Measurements from ENCODE around the gene FRMD5. TPM values are rescaled to one million over a fixed set of nuclear protein-coding genes. Genes with fewer than 3 reads are reported as not detected.
"Not testable (repeated sequence)": the region's sequence is repeated elsewhere in the genome, so short reads cannot be mapped to it uniquely, and the experiment has no call there.

Gene FRMD5
- total RNA-seq, 1 donor from 2014 or later, result 0.49 TPM

- no peak for DNase-seq (ENCODE audit: extremely low spot score in 2 of 2)
- no peaks in the 10 kb centered on the region for H3K27me3 ChIP-seq
- no peaks in the 10 kb centered on the region for H3K36me3 ChIP-seq
- TF ChIP-seq, protein P1, sequence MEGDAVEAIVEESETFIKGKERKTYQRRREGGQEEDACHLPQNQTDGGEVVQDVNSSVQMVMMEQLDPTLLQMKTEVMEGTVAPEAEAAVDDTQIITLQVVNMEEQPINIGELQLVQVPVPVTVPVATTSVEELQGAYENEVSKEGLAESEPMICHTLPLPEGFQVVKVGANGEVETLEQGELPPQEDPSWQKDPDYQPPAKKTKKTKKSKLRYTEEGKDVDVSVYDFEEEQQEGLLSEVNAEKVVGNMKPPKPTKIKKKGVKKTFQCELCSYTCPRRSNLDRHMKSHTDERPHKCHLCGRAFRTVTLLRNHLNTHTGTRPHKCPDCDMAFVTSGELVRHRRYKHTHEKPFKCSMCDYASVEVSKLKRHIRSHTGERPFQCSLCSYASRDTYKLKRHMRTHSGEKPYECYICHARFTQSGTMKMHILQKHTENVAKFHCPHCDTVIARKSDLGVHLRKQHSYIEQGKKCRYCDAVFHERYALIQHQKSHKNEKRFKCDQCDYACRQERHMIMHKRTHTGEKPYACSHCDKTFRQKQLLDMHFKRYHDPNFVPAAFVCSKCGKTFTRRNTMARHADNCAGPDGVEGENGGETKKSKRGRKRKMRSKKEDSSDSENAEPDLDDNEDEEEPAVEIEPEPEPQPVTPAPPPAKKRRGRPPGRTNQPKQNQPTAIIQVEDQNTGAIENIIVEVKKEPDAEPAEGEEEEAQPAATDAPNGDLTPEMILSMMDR (IDR thresholded peaks at IDR 0.05), result no peak
- TF ChIP-seq POLR2AphosphoS5 (IDR thresholded peaks at IDR 0.05; ENCODE audit: insufficient read depth in 1 of 2, low read depth in 1 of 2), result no peak
- no peak for TF ChIP-seq POLR2A (IDR thresholded peaks at IDR 0.05)
- H3K9me3 ChIP-seq, result no peaks in the 10 kb centered on the region
- no peak overlapping the region for H3K4me3 ChIP-seq
- no peak overlapping the region for H3K27ac ChIP-seq
- intact Hi-C loops (cut with DNase I), result no loop called here
- H3K4me1 ChIP-seq, result no peaks in the 10 kb centered on the region
Measured at GRCh38 chr15:44010089-44010488, 185.0 kb downstream of the FRMD5 start.

GRCh38 chr15:44009038-44009437, 186.0 kb downstream of the FRMD5 start:
- H3K4me1 ChIP-seq, result no peaks in the 10 kb centered on the region
- no peaks in the 10 kb centered on the region for H3K36me3 ChIP-seq
- H3K27ac ChIP-seq, result no peak overlapping the region
- TF ChIP-seq POLR2A (IDR thresholded peaks at IDR 0.05) (no peak), POLR2AphosphoS5 (IDR thresholded peaks at IDR 0.05; ENCODE audit: insufficient read depth in 1 of 2, low read depth in 1 of 2) (no peak)
- TF ChIP-seq, protein P1 (IDR thresholded peaks at IDR 0.05), result no peak
- H3K27me3 ChIP-seq, result no peaks in the 10 kb centered on the region
- intact Hi-C loops (cut with DNase I), result no loop called here
- H3K4me3 ChIP-seq, result no peak overlapping the region
- no peak for DNase-seq (ENCODE audit: extremely low spot score in 2 of 2)
- no peaks in the 10 kb centered on the region for H3K9me3 ChIP-seq

GRCh38 chr15:44000248-44000647, 194.8 kb downstream of the FRMD5 start:
- H3K4me3 ChIP-seq; DNase-seq (ENCODE audit: extremely low spot score in 2 of 2); H3K4me1 ChIP-seq; H3K27me3 ChIP-seq; intact Hi-C loops (cut with DNase I); H3K27ac ChIP-seq; H3K36me3 ChIP-seq; H3K9me3 ChIP-seq: not testable (repeated sequence)

GRCh38 chr15:43998607-43999006, 196.5 kb downstream of the FRMD5 start:
- Histone ChIP-seq H3K27ac (no peak overlapping the region), H3K27me3 (no peaks in the 10 kb centered on the region), H3K4me1 (no peaks in the 10 kb centered on the region), H3K4me3 (no peak overlapping the region), H3K9me3 (no peaks in the 10 kb centered on the region), H3K36me3 (no peaks in the 10 kb centered on the region)
- intact Hi-C loops (cut with DNase I), result no loop called here
- no peak for DNase-seq (ENCODE audit: extremely low spot score in 2 of 2)
- TF ChIP-seq POLR2A (IDR thresholded peaks at IDR 0.05) (no peak), POLR2AphosphoS5 (IDR thresholded peaks at IDR 0.05; ENCODE audit: insufficient read depth in 1 of 2, low read depth in 1 of 2) (no peak)
- TF ChIP-seq, protein P1 (IDR thresholded peaks at IDR 0.05), result no peak

DNA sequence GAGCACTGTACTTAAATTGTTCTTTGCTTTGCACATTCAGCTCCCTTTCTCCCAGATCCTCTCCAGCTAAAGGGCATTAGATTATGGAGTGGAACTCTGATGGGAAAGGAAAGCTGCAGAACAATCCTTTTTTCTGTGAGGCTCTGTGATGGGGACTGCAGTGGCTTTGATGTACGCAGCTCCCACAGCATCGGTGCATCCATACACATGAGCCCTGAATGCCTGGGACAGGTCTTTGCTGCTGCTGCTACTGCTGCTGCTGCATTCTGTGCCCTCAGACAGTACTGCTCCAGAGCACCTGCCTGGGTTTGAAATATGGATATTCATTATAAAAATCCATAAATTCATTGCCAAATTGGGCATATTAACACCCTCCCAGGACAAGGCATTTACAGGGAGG, 203.9 kb downstream of the FRMD5 start:
- Histone ChIP-seq H3K27me3 (no peaks in the 10 kb centered on the region), H3K36me3 (no peaks in the 10 kb centered on the region), H3K4me3 (no peak overlapping the region), H3K4me1 (no peaks in the 10 kb centered on the region), H3K27ac (no peak overlapping the region), H3K9me3 (no peaks in the 10 kb centered on the region)
- intact Hi-C loops (cut with DNase I), result no loop called here
- TF ChIP-seq POLR2AphosphoS5 (IDR thresholded peaks at IDR 0.05; ENCODE audit: insufficient read depth in 1 of 2, low read depth in 1 of 2) (no peak), POLR2A (IDR thresholded peaks at IDR 0.05) (no peak)
- TF ChIP-seq, protein P1 (IDR thresholded peaks at IDR 0.05), result no peak
- no peak for DNase-seq (ENCODE audit: extremely low spot score in 2 of 2)

- H3K36me3 ChIP-seq, result no peaks in the 10 kb centered on the region
- H3K4me3 ChIP-seq, result no peak overlapping the region
- no peak overlapping the region for H3K27ac ChIP-seq
- TF ChIP-seq, protein P1 (IDR thresholded peaks at IDR 0.05), result no peak
- TF ChIP-seq POLR2AphosphoS5 (IDR thresholded peaks at IDR 0.05; ENCODE audit: insufficient read depth in 1 of 2, low read depth in 1 of 2) (no peak), POLR2A (IDR thresholded peaks at IDR 0.05) (no peak)
- no peaks in the 10 kb centered on the region for H3K4me1 ChIP-seq
- DNase-seq (ENCODE audit: extremely low spot score in 2 of 2), result no peak
- intact Hi-C loops (cut with DNase I), result no loop called here
- no peaks in the 10 kb centered on the region for H3K9me3 ChIP-seq
- H3K27me3 ChIP-seq, result no peaks in the 10 kb centered on the region
Measured at GRCh38 chr15:43989938-43990337, 205.1 kb downstream of the FRMD5 start.
